Osteocyte (in vitro differentiated cells): ENCODE results near the gene PRMT7. TPM values are rescaled to one million over a fixed set of nuclear protein-coding genes. Genes with fewer than 3 reads are reported as not detected.

Source experiments
- DNase-seq: peaks from one replicate; pipeline ENCODE4 v3.0.0; 2021; ENCODE audit warnings: mixed read lengths; ENCODE audit not compliant: unreplicated experiment; ENCODE audit errors: extremely low spot score
- H3K27ac Mint-ChIP-seq: one replicate; pipeline ENCODE4 v1.8.0; 2021; ENCODE audit warnings: mild to moderate bottlenecking, mixed read lengths; ENCODE audit not compliant: unreplicated experiment
- H3K27me3 Mint-ChIP-seq: one replicate; pipeline ENCODE4 v1.8.0; 2021; ENCODE audit warnings: mixed read lengths; ENCODE audit not compliant: unreplicated experiment
- H3K36me3 Mint-ChIP-seq: one replicate; pipeline ENCODE4 v1.8.0; 2021; ENCODE audit warnings: mixed read lengths; ENCODE audit not compliant: unreplicated experiment
- H3K4me1 Mint-ChIP-seq: one replicate; pipeline ENCODE4 v1.8.0; 2021; ENCODE audit warnings: mixed read lengths; ENCODE audit not compliant: unreplicated experiment
- H3K4me3 Mint-ChIP-seq: one replicate; pipeline ENCODE4 v1.8.0; 2021; ENCODE audit warnings: mild to moderate bottlenecking, moderate library complexity, mixed read lengths; ENCODE audit not compliant: unreplicated experiment
- H3K9me3 Mint-ChIP-seq: one replicate; pipeline ENCODE4 v1.8.0; 2021; ENCODE audit warnings: mixed read lengths; ENCODE audit not compliant: unreplicated experiment
- total RNA-seq: library from RNA; stranded (reverse); gene quantifications from 2 replicates; pipeline ENCODE4 v1.2.1, GENCODE V29; 2021
- TF ChIP-seq, protein P1 (sequence below): fragments of 200-600 bp; sonication (generic); IDR thresholded peaks from 2 replicates; pipeline ENCODE4 v1.5.0; 2021; ENCODE audit warnings: antibody characterized with exemption, mild to moderate bottlenecking, moderate library complexity

Gene PRMT7
- total RNA-seq, 1 donor from 2014 or later, result 38.4 TPM

DNA sequence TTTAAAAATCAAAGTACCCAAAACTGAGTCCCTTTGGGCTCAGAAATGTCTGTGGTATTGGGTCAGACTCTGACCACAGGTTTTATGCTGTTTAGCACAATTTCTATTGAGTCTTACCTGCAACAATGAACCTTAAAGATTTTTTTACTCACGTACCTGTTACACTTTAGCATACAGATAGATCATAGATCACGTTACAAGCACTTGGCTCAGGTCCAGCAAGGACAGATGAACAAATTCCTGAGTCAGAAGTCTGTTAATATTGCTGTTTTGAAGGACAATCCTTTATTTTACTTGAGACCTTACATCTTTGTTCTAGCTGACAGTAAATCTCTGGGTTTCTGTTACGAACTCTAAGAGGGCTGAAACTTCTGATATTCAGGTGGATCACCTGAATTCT, 12.9 kb upstream of the PRMT7 start:
- Mint-ChIP-seq H3K9me3 (no peaks in the 10 kb centered on the region), H3K27ac (no peak overlapping the region), H3K4me1 (no peaks in the 10 kb centered on the region), H3K27me3 (no peaks in the 10 kb centered on the region), H3K36me3 (peaks cover 35% of the 10 kb centered on the region), H3K4me3 (no peak overlapping the region)
- TF ChIP-seq, protein P1, sequence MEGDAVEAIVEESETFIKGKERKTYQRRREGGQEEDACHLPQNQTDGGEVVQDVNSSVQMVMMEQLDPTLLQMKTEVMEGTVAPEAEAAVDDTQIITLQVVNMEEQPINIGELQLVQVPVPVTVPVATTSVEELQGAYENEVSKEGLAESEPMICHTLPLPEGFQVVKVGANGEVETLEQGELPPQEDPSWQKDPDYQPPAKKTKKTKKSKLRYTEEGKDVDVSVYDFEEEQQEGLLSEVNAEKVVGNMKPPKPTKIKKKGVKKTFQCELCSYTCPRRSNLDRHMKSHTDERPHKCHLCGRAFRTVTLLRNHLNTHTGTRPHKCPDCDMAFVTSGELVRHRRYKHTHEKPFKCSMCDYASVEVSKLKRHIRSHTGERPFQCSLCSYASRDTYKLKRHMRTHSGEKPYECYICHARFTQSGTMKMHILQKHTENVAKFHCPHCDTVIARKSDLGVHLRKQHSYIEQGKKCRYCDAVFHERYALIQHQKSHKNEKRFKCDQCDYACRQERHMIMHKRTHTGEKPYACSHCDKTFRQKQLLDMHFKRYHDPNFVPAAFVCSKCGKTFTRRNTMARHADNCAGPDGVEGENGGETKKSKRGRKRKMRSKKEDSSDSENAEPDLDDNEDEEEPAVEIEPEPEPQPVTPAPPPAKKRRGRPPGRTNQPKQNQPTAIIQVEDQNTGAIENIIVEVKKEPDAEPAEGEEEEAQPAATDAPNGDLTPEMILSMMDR, result no peak
- DNase-seq, result no peak

DNA sequence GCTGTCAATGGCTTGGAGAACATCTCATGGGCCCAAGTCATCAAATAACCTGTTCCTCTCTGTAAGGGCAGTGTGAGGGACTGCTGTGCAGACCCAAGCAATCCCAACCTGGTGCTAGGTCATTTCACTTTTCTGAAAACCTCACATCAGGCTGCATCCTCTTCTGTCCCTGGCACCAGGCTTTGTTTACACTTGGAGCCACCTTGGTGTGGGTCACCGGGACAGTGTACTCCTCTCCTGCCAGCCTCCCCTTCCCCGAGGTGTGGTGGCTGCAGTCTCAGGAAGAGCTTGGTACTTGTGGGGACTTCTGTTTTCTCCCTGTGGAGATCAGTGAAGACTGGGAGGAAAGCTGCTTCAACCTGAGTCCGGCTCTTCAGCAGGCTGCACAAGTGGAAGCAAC, 12.5 kb upstream of the PRMT7 start:
- Mint-ChIP-seq H3K27ac (no peak overlapping the region), H3K4me1 (no peaks in the 10 kb centered on the region), H3K9me3 (no peaks in the 10 kb centered on the region), H3K4me3 (no peak overlapping the region), H3K36me3 (peaks cover 36% of the 10 kb centered on the region), H3K27me3 (no peaks in the 10 kb centered on the region)
- no peak for DNase-seq
- TF ChIP-seq, protein P1, result no peak

DNA sequence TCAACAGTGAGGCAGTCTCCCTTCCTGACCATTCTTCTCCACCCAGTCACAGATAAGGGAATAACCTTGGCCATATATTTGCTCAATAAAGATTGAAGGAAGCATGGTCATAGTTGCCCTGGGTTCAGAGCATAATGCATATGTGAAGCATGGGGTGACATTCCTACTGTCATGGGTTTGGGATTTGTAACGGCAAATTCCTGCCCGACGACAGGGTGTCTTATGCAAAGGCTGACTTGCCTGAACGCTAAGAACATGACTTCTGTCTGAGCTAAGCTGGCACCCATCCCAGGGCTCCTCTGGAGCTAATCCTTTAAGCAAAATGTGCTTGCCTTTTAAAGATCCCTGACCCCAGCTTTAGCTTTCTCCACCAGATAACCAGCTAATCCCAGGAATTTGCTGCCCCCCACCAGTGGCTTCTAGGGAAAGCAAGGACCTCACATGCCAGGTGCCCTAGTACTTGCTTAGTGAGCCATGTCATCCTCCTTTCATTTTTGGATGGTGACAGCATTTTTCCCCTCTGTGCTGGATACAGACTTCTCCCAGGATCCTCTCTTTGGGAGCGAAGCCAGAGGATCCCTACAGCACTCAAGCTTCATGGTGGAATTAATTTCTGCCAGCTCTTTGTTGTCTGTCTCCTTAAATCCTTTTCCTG, 11.8 kb upstream of the PRMT7 start:
- Mint-ChIP-seq H3K4me3 (no peak overlapping the region), H3K9me3 (no peaks in the 10 kb centered on the region), H3K4me1 (no peaks in the 10 kb centered on the region), H3K27me3 (no peaks in the 10 kb centered on the region), H3K27ac (no peak overlapping the region), H3K36me3 (peaks cover 38% of the 10 kb centered on the region)
- TF ChIP-seq, protein P1, result no peak
- DNase-seq, result no peak

DNA sequence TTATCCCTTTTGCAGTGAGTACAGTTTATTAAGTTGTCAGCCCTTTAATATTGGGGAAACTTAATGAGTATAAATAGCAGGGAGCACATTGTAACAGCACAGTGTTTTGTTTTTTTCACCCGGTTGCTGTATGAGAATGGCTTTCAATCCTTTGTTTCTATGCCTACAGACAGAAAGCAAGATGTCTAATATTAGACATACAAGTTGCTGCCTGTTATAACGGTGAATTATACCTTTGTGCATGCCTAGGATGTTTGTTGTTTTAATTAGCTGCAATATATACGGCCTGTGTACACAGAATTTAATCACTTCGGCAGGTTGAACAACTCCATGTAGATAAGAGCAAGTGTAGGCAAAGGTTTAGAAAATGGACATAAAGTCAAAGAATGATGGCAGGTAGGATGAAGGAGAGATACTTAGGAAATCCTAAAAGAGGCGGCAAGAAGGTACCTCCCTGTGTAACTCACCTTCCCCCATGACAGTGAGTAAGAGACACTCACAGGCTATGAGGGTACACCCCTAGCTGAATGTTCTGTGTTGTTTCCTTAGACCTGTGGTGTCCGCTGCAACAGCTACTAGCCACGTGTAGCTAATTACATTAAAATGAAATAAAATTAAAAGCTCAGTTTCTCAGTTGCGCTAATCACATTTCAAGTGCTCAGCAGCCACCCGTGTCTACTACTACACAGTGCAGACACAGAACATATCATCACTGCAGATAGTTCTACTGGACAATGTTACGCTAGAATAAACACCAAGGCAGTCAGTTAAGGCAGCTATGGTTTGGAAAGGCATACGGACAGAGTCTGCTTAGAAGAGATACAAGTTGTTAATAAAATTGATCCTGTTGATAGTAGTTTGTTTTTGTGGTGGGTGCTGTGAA, 11.0 kb upstream of the PRMT7 start:
- Mint-ChIP-seq H3K4me3 (no peak overlapping the region), H3K27me3 (no peaks in the 10 kb centered on the region), H3K4me1 (no peaks in the 10 kb centered on the region), H3K36me3 (peaks cover 36% of the 10 kb centered on the region), H3K27ac (no peak overlapping the region), H3K9me3 (no peaks in the 10 kb centered on the region)
- TF ChIP-seq, protein P1, result no peak
- DNase-seq, result no peak
